SK-N-MC (cell line): Measurements from ENCODE around the gene GDPD5.

Source experiments
- EZH2 ChIP-seq: fragments of 200-600 bp; sonication (generic); IDR thresholded peaks from one replicate; pipeline ENCODE4 v1.6.1; 2017; ENCODE audit warnings: antibody characterized with exemption
- FOXP2 ChIP-seq: optimal IDR thresholded peaks from 2 replicates; pipeline ENCODE3; 2011; ENCODE audit warnings: mild to moderate bottlenecking, moderate library complexity; ENCODE audit not compliant: insufficient read depth; ENCODE audit errors: extremely low read length, control extremely low read depth
- POLR2AphosphoS5 ChIP-seq: IDR thresholded peaks from 2 replicates; pipeline ENCODE4 v1.6.1; 2012; ENCODE audit warnings: mild to moderate bottlenecking, low read depth, low read length, borderline replicate concordance

- no peak for TF ChIP-seq POLR2AphosphoS5
- TF ChIP-seq EZH2: no peak
- no peak for TF ChIP-seq FOXP2
Observed at GRCh38 chr11:75461151-75461550, 64.6 kb downstream of the GDPD5 start.
